NCI-H526 (cell line): ENCODE measurements around the gene LFNG.

Experiments
- DNase-seq, 2 experiments: peaks; one replicate each; lab custom pipeline; 2025; lab: John Stamatoyannopoulos, UW

LFNG gene

DNA sequence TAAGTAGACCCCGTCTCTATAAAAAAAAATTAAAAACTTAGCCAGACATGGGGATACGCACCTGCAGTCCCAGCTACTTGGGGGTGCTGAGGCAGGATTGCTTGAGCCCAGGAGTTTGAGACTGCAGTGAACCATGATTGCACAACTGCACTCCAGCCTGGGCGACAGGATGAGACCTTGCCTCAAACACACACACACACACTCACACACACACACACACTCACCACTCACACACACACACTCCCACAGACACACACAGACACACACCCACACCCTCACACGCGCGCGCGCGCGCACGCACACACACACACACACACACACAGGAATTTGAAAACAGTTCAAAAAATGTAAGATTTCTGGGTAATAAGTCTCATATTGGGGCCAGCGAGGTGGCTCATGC, 34.7 kb upstream of the LFNG start:
- DNase-seq = no peak

DNA sequence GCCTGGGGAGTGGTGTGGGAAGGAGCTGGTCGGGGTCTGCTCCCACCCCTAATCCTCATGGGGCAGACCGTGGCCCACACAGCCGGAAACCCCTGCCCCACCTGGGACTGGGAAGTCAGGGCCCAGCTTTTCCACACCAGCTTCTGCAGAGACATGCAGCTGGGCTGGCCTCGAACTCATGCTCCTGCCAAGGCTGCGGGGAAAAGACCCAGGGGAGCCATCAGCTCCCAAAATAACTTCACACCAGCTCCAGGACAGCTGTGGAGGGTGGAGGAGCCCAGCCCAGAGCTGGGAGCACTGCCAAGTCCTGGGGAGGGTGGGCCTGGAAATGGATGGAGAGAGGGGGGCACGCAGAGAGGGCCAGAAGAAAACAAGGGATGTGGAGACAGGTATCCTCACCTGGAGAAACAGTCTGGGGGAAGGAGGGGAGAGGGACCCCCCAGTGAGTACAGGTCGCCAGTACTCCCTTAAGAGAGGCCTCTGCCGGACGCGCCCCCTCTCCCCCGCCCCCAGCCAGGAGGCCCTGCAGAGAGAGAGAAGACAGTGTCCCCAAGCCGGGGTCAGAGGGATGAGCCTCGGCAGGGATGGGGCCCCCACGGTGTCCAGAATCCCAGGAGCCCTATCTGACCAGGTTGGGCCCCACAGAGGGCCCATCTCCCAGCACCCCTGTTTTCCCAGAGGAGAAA, 31.8 kb upstream of the LFNG start:
- DNase-seq = no peak

DNA sequence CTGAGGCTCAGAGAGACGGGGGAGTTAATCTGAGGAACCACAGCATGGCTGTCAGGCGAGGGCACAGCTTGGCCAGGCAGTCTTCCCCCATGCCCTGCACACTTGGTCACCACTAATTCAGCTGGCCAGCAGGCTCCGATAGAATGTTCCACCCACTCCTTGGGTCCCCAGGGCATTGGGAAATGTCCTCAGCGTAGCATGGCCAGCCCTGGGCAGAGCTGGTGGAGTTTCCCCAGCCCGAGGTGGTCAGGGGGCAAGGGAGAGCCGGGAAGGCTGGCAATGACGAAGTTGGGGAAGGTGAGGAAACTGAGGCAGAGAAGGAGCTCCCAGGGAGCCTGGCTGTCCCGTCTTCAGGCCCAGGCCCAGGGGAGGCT, 31.3 kb upstream of the LFNG start:
- no peak for DNase-seq

DNA sequence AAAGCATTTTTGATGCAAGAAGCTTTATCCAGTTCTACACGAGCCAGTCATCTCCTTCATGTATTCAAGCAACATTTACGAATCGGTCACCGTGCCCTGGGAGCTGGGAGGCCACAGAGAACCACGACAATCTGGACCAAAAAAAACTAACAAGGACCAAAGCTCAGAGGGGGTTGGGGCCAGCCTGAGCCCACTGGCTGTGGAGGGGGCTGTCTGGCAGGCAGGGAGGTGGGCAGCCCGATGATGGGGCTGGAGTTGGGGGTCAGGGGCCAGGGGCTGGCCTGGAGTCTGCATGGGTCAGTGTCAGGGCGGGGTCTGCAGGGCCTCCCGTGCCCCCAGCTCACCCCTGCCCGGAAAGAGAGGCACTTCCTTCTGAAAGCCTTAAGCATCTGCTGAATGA, 30.9 kb upstream of the LFNG start:
- no peak for DNase-seq

DNA sequence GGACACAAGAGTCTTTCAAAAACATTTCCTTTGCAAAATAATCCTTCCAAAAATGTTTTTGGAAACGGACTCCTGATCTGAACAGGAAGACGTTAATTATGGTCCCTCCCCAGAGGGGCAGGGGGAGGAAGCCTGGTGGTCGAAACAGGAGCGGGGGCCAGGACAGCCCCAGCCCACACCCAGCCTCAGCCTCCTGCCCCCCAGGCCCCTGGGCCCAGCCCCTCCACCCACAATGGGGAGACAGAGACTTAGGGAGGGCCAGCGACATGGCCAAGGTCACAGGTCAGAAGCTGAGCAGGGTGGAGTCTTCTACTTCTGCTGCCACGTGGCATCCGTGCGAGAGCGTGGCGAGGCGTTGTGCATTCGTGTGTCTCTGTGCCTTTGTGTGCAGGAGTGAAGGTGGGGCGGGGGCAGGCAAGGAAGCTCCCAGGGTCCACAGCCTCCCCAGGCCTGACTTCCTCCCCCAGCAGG, 29.4 kb upstream of the LFNG start:
- no peak for DNase-seq

DNA sequence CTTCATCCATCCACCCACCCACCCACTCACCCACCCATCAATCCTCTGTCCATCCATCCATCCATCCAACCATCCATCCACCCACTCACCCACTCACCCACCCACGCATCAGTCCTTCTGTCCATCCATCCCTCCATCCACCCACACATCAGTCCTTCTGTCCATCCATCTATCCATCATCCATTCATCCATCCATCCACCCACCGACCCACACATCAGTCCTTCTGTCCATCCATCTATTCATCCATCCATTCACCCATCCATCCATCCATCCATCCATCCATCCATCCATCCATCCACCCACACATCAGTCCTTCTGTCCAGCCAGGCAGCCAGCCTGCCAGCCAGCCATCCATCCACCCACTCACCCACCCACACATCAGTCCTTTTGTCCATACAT, 27.5 kb upstream of the LFNG start:
- DNase-seq = no peak

DNA sequence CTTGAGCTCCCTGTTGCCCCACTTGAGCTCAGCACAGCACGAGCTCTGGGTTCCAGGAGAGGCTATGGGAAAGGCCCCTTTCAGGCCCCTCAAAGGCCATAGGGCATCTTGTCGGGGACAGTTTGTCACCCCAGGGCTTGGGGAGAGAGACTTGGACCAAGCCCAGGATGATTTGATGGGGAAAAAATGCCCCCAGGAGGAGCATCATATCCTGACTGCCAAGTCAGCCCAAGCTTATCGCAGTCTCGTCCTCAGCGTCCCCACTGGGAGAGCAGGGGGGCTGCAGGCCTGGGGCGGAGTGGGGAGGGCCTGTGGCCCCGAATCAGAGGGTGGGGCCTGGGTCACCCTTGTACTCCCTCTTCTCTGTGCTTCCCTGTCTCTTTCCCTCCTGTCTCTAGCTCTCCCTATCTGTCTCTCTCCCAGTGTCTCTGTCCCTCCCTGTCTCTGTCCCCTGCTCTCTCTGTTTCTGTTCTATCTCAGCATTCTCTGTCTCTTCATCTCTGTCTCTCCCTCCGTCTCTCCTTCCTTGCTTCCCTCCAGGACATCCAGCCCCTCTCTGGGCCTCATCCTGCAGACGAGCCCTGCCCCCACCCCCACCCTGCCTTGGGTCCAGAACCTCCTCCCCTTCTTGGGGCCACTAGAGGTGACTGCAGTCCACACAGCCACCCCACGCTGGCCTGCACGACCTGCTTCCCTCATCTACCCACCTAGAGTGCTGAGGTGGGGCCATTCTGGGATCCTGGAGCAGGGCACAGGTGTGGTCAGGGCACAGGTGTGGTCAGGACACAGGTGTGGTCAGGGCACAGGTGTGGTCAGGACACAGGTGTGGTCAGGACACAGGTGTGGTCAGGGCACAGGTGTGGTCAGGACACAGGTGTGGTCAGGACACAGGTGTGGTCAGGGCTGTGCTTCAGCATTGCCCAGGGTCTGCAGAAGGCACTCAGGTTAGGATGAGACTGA, 26.1 kb upstream of the LFNG start:
- no peak for DNase-seq

DNA sequence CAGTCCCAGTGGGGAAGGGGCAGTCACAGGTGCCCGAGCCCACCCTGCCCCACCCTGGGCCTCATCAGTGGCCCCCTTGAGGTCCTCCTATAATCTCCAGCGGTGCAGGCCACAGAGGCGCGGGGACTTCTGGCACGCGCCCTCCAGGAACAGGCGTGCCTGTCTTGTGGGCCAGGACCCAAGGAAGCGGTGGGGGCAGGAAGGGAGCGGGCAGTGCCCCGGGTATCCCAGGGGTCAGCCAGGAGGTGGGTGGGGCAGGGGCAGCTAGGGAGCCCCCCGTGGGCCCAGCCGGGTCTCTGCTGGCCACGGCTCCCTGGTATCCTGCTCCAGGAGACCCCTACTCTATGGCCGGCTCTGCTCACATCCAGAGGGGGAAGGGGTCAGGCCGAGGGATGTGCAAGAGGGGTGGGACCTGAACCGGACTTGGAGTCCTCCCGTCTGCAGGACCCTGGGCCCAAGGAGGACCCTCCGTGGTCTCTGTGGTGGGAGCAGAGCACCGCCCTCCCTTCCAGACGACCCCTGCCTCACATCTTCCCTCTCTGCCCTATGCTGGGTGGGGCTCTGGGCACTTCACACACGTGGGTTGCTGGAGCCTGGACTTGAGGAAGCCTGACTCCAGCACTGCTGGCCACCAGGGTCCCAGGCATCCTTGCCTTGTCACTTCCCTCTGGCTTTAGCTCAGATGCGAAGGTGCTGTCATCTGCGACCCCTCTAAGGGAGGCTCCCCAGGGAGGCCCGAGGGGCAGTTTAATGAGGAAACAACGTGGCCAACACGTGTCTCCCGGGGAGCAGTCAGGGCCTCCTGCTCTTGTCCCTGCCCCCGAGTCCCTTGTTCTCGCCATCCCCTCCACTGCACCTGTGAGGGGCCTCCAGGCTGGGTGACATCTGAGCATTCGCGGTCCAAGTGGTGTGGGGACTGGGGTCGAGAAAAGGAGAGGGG, 25.1 kb upstream of the LFNG start:
- no peak for DNase-seq

DNA sequence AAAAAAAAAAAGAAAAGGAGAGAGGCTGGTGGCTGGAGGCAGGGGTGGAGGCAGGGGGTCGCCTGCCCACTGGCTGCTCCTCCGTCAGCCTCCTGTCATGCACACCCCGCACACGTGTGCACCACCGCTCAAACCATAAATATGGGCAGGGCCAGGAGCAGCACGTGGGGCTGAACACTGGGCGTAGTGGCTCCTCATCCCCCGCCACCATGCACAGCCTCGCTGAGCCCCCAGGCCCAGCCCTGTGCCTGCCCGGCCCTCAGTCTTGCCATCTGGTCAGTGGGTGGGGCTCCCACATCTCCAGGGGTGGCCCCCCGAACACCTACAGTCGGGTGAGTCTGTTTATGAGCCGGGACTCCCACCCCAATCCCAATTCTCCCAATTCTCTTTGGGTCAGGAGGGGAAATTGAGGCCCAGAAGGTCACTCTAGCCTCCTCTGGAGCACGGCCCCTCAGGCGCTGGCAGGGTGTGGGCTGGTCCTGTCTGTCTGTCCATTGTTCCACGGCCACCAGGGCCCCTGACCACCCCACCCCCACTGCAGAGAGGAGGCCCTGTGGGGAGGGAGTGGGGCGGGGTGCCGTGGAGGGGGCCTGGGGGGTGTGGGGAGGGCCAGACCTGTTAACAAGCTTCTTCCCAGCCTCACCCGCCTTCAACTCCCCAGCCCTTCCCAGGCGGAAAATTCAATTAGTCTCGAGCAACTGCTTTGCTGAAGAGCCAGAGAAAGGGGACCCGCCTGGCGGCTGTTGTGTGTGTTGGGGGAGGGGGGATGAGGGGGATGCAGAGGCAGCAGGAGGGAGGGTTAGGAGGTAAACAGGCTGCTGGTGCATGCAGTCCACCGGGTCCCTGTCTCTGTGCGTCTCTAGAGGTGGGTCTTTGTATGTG, 23.9 kb upstream of the LFNG start:
- peak in 1 of 2 experiments; percentile 34 for DNase-seq

DNA sequence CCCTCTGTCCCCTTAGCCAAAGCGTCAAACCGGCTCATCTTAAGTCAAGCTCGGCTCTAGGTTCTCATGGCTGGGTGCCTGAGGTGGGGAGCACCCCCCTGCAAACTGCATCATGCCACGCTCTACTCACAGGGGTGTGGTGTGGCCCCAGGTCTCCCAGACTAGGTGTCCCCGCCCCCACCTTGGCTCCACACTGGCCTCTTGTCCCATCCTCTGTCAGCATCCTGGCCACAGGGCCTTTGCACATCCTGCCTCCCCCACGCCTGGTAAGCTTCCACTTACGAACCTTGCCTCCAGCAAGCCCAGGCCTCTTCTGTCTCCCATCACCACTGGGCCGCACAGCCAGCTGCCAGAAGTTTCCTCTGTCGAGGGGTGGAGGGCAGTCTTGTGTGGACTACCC, 23.2 kb upstream of the LFNG start:
- no peak for DNase-seq

DNA sequence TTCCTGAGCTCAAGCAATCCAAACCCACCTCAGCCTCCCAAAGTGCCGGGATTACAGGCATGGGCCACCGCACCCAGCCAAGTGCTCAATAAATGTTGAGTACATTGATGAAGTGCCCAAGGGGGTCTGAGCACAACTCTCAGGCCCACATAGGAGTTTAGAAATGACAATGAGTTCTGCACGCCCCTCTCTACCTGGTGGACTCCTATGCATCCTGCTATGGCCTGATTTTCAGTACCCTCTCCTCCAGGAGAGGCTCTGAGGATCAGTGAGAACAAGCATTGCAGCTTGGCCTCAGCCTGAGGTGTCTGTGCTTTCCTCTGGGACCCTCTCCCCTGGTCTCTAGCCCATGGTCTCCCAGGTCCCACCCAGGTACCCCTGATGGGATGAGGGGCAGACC, 22.5 kb upstream of the LFNG start:
- no peak for DNase-seq

DNA sequence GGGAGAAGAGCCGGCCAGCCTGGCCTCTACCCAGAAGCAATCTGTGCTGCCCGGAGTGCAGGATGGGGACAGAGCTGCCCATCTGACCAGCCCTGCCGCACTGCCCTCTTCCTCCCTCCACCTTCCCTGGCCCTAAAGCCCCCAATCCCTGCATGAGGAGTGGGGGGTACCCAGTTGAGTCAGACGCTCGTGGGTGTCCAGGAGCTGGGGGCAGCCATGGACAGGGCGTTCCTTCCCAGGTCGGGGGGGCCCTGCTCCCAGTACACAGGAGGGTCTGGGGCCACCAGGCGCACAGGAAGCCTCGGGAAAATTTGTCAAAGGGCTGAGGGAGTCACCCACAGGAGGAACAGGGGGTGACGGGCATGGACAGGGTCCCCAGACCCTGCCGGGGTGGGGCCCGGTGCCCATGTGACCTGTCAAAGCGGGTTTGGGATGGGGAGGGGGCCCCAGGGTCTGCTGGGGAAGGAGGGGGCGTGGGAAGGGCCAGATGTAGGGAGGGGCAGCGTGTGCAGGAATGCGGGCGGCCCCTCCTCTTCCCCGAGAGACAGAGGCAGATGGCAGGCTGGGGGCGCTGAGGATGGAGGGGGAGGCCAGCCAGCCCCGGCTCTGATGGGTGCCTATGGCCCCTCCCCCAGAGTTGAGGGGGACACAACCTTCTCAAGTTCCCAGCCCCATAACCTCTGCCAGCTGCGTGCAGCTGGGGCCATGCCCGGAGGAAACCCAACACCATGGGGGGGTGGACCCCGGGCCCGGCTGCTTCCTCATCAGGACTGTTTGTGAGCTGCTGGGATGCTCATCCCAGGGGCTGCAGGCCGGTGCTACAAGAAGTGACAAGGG, 21.9 kb upstream of the LFNG start:
- no peak for DNase-seq

DNA sequence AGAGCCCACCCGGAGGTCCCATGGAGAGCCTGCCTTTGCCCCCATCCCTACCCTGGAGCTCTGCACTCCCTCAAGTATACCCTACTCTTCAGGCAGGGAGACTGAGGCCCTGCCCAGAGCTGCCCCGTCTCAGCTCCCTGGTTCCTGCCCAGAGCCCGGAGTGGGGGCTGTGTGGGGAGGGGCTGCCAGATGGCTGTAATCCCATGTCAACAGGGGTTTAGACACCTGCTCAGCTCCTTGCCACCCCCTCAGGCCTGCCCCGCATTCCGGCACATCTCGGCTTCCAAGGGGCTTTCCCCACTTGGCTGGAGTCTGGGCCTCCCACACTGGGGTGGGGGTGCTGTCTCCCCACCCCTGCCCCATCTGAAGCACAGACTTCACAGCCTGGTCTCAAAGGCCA, 20.9 kb upstream of the LFNG start:
- DNase-seq = no peak

DNA sequence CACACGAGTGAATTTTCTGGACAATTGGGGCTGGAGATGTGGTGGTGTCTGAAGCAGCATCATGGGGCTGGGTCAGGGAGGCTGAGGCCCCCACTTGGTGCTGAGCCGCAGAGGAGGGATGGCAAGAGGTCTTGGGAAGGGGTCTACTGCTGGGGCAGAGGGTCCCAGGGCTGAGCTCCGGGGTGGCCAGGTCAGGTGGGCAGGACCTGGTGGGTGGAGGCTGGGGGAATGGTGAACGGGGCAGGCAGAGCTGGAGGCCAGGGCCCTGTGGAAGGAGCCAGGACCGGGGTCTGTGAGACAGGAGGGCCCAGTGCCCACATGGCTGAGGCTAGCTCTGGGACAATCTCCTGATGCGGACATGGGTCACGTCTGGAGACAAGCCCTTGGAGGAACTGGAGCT, 20.4 kb upstream of the LFNG start:
- DNase-seq = no peak

DNA sequence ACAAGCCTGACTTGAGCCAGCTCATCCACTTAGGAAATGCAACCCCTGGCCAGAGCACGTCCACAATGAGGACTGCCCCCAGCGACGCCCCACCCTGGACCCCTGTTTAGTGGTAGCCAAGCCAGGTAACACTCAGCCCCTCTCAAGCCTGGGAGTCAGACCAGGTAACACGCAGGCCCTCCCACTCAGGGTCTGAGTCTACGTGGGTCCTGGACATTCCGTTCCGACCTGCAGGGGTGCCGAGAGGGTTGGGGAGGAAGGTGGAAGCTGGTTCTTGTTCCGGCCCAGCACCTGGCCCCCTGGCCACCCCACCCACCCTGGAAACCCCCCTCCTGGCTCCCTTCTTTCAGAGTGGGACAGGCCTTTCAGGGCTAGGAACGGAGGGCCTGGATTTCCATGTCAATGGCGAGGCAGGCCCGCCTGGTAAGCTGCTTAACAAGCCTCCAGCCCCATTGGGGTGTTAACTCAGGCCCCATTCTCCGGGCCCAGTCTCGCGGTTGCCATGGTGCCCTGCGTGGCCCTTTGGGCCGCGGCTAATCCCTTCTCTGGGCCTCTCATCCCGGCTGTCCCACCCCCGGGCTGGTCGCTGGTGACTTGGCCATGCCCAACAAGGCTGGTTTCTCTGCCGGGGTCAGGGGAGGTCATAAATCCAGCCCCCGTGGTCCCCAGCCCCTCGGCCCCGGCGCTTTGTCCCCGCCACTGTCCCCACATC, 19.7 kb upstream of the LFNG start:
- no peak for DNase-seq

DNA sequence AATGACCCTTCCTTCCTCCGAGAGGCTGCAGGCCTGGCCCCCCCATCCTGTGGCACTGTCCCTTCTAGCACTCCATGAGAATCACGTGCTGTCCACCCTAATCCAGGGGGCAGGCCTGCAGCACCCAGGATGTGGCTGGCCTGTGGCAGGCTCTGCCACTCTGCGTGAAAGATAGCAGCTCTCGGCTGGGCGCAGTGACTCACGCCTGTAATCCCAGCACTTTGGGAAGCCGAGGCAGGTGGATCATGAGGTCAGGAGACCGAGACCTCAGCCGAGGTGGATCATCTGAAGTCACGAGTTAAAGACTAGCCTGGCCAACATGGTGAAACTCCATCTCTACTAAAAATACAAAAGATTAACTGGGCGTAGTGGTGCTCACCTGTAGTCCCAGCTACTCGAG, 18.9 kb upstream of the LFNG start:
- no peak for DNase-seq

DNA sequence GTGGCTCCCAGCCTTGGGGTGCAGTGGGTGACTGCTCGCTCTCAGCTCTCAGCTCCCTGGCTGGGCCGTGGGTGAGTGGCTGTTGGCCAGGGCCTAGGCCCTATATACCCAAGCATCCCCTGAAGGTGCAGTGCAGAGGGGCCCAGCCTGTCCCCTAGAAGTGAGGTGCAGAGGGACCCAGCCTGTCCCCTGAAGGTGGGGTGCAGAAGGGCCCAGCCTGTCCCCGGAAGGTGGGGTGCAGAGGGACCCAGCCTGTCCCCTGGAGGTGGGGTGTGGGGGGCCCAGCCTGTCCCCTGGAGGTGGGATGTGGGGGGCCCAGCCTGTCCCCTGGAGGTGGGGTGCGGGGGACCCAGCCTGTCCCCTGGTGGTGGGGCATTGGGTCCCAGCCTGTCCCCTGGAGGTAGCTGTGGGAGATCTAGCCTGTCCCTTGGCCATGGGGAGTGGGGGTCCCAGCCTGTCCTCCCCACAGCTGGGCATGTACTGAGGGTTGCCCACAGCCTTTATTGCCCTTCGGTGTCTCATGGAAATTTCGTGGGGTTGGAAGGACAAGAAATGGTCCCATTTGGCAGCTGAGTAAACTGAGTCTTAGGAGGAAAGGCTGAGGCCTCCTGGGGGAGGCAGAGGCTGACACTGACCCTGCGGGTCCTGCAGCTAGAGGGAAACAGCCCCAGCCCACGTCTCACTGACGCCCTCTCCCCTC, 17.5 kb upstream of the LFNG start:
- no peak for DNase-seq

DNA sequence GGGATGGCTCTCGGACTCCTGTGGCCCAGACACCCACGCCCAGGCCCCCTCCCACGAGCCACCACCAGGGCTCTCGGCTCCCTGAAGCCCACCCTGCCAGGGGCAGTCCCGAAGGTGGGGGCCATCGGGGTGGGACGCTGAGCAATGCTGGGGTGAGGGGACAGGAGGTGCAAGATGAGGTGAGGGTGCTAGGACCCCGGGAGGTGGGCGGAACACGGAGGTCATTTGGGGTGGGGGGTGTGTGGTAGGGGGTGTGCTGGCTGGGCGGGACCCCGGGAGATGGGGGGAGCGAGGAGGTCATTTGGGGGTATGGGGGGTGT, 17.0 kb upstream of the LFNG start:
- no peak for DNase-seq
